Measurements from ENCODE around the gene ARHGEF28. TPM values are rescaled to one million over a fixed set of nuclear protein-coding genes. Genes with fewer than 3 reads are reported as not detected.

Gene ARHGEF28
- total RNA-seq, 1 donor from 2014 or later, result 0.11 TPM

GRCh38 chr5:73946919-73947602 is 321.1 kb downstream of the ARHGEF28 start:
- no peaks in the 10 kb centered on the region for H3K79me2 ChIP-seq (ENCODE audit: low read depth)
- H3K9ac ChIP-seq, result no peak overlapping the region
- no peak overlapping the region for H3K4me2 ChIP-seq
- H3K4me3 ChIP-seq, result no peak overlapping the region
- Mint-ChIP-seq H3K27ac (no peak overlapping the region), H3K9me3 (peaks cover 7% of the 10 kb centered on the region), H3K36me3 (peaks cover 3% of the 10 kb centered on the region), H3K4me1 (peaks cover 31% of the 10 kb centered on the region), H3K4me3 (no peak overlapping the region), H3K27me3 (ENCODE audit: insufficient read depth, low read depth) (peaks cover 2% of the 10 kb centered on the region)
- no peak overlapping the region for H3K27ac ChIP-seq
- H3K27me3 ChIP-seq, result no peaks in the 10 kb centered on the region
- H3K9me3 ChIP-seq (ENCODE audit: low read depth), result no peaks in the 10 kb centered on the region
- no peaks in the 10 kb centered on the region for H4K20me1 ChIP-seq (ENCODE audit: low read depth)
- peak; percentile 20 for DNase-seq (ENCODE audit: low spot score)
- H3K36me3 ChIP-seq, result no peaks in the 10 kb centered on the region
- no peak overlapping the region for H2AFZ ChIP-seq (replicated peaks)
- H3F3A ChIP-seq (ENCODE audit: low read depth), result no peaks in the 10 kb centered on the region
- TF ChIP-seq CTCF (IDR thresholded peaks at IDR 0.05), result no peak
- no peak for TF ChIP-seq EZH2 (IDR thresholded peaks at IDR 0.05)
- no peak for TF ChIP-seq EZH2phosphoT487 (IDR thresholded peaks at IDR 0.05)
- peaks cover 34% of the 10 kb centered on the region for H3K4me1 ChIP-seq

- Histone ChIP-seq H2AFZ (replicated peaks) (no peak overlapping the region), H3K4me3 (no peak overlapping the region), H3K9me3 (ENCODE audit: low read depth) (no peaks in the 10 kb centered on the region), H3K9ac (no peak overlapping the region), H3F3A (ENCODE audit: low read depth) (no peaks in the 10 kb centered on the region), H3K36me3 (no peaks in the 10 kb centered on the region), H3K27ac (no peak overlapping the region), H3K4me1 (peaks cover 34% of the 10 kb centered on the region), H4K20me1 (ENCODE audit: low read depth) (no peaks in the 10 kb centered on the region), H3K79me2 (ENCODE audit: low read depth) (no peaks in the 10 kb centered on the region), H3K27me3 (no peaks in the 10 kb centered on the region), H3K4me2 (peak overlapping the region; percentile 45)
- peaks cover 7% of the 10 kb centered on the region for H3K9me3 Mint-ChIP-seq
- no peak overlapping the region for H3K4me3 Mint-ChIP-seq
- H3K27ac Mint-ChIP-seq, result no peak overlapping the region
- H3K27me3 Mint-ChIP-seq (ENCODE audit: insufficient read depth, low read depth), result peaks cover 2% of the 10 kb centered on the region
- TF ChIP-seq EZH2phosphoT487 (IDR thresholded peaks at IDR 0.05) (no peak), EZH2 (IDR thresholded peaks at IDR 0.05) (no peak), CTCF (IDR thresholded peaks at IDR 0.05) (no peak)
- H3K36me3 Mint-ChIP-seq, result peaks cover 3% of the 10 kb centered on the region
- DNase-seq (ENCODE audit: low spot score), result no peak
- H3K4me1 Mint-ChIP-seq, result peaks cover 31% of the 10 kb centered on the region
These were observed 322.1 kb downstream of the ARHGEF28 start for GRCh38 chr5:73947906-73948640.

GRCh38 chr5:73948720-73949119 is 322.7 kb downstream of the ARHGEF28 start:
- Histone ChIP-seq H3K4me3 (no peak overlapping the region), H3K27me3 (no peaks in the 10 kb centered on the region), H3K4me2 (no peak overlapping the region), H3K9ac (no peak overlapping the region), H3K9me3 (ENCODE audit: low read depth) (no peaks in the 10 kb centered on the region), H3K36me3 (no peaks in the 10 kb centered on the region), H2AFZ (replicated peaks) (no peak overlapping the region), H3K27ac (no peak overlapping the region), H4K20me1 (ENCODE audit: low read depth) (no peaks in the 10 kb centered on the region), H3K4me1 (peaks cover 34% of the 10 kb centered on the region), H3F3A (ENCODE audit: low read depth) (no peaks in the 10 kb centered on the region), H3K79me2 (ENCODE audit: low read depth) (no peaks in the 10 kb centered on the region)
- peaks cover 7% of the 10 kb centered on the region for H3K9me3 Mint-ChIP-seq
- peaks cover 2% of the 10 kb centered on the region for H3K27me3 Mint-ChIP-seq (ENCODE audit: insufficient read depth, low read depth)
- H3K4me1 Mint-ChIP-seq, result peaks cover 31% of the 10 kb centered on the region
- H3K36me3 Mint-ChIP-seq, result peaks cover 3% of the 10 kb centered on the region
- H3K4me3 Mint-ChIP-seq, result no peak overlapping the region
- TF ChIP-seq EZH2phosphoT487 (IDR thresholded peaks at IDR 0.05), result no peak
- TF ChIP-seq EZH2 (IDR thresholded peaks at IDR 0.05), result no peak
- no peak overlapping the region for H3K27ac Mint-ChIP-seq
- DNase-seq (ENCODE audit: low spot score), result no peak

- Histone ChIP-seq H3K4me1 (peaks cover 34% of the 10 kb centered on the region), H3K27me3 (no peaks in the 10 kb centered on the region), H3K27ac (no peak overlapping the region), H3K79me2 (ENCODE audit: low read depth) (no peaks in the 10 kb centered on the region), H2AFZ (replicated peaks) (no peak overlapping the region), H3F3A (ENCODE audit: low read depth) (no peaks in the 10 kb centered on the region), H3K36me3 (no peaks in the 10 kb centered on the region), H3K4me2 (no peak overlapping the region), H3K9me3 (ENCODE audit: low read depth) (no peaks in the 10 kb centered on the region), H4K20me1 (ENCODE audit: low read depth) (no peaks in the 10 kb centered on the region), H3K9ac (no peak overlapping the region), H3K4me3 (no peak overlapping the region)
- no peak overlapping the region for H3K27ac Mint-ChIP-seq
- no peaks in the 10 kb centered on the region for H3K36me3 Mint-ChIP-seq
- H3K9me3 Mint-ChIP-seq, result no peaks in the 10 kb centered on the region
- H3K4me3 Mint-ChIP-seq, result no peak overlapping the region
- no peaks in the 10 kb centered on the region for H3K27me3 Mint-ChIP-seq (ENCODE audit: insufficient read depth, low read depth)
- TF ChIP-seq CTCF (IDR thresholded peaks at IDR 0.05), result no peak
- no peak for TF ChIP-seq EZH2phosphoT487 (IDR thresholded peaks at IDR 0.05)
- TF ChIP-seq EZH2 (IDR thresholded peaks at IDR 0.05), result no peak
- H3K4me1 Mint-ChIP-seq, result peaks cover 31% of the 10 kb centered on the region
- no peak for DNase-seq (ENCODE audit: low spot score)
These were observed 324.5 kb downstream of the ARHGEF28 start for GRCh38 chr5:73950441-73950873.
